Measurements from ENCODE around the gene GTF2IRD1. TPM values are rescaled to one million over a fixed set of nuclear protein-coding genes. Genes with fewer than 3 reads are reported as not detected.

Gene GTF2IRD1
- total RNA-seq, 1 donor from 2014 or later: 48.7 TPM

DNA sequence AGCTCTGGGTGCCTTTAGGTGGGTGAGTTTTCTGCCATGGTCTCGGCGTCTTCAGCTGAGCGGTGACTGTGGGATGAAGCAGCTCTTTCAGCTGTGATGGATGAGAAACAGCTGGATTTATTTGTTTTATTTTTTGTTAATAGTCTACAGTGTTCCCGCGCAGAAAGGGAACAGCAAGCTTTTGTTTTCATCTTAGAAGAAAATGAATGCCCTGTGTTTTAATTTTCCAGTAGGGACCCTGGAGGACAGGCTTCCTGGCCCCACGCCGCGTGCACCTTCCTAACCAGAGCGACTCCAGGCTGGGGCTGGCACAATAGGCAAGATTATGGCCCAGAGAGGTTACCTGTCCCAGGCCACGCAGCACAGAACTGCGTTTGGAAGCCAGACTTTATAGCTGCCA is 57.6 kb downstream of the GTF2IRD1 start:
- Mint-ChIP-seq H3K27me3 (ENCODE audit: unreplicated experiment) (no peaks in the 10 kb centered on the region), H3K36me3 (ENCODE audit: unreplicated experiment) (peaks cover 20% of the 10 kb centered on the region), H3K9me3 (ENCODE audit: unreplicated experiment) (no peaks in the 10 kb centered on the region), H3K27ac (ENCODE audit: unreplicated experiment) (no peak overlapping the region), H3K4me3 (ENCODE audit: unreplicated experiment) (no peak overlapping the region), H3K4me1 (ENCODE audit: unreplicated experiment) (peaks cover 3% of the 10 kb centered on the region)
- no peak for DNase-seq (ENCODE audit: extremely low spot score, unreplicated experiment)
- TF ChIP-seq, protein P1, sequence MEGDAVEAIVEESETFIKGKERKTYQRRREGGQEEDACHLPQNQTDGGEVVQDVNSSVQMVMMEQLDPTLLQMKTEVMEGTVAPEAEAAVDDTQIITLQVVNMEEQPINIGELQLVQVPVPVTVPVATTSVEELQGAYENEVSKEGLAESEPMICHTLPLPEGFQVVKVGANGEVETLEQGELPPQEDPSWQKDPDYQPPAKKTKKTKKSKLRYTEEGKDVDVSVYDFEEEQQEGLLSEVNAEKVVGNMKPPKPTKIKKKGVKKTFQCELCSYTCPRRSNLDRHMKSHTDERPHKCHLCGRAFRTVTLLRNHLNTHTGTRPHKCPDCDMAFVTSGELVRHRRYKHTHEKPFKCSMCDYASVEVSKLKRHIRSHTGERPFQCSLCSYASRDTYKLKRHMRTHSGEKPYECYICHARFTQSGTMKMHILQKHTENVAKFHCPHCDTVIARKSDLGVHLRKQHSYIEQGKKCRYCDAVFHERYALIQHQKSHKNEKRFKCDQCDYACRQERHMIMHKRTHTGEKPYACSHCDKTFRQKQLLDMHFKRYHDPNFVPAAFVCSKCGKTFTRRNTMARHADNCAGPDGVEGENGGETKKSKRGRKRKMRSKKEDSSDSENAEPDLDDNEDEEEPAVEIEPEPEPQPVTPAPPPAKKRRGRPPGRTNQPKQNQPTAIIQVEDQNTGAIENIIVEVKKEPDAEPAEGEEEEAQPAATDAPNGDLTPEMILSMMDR (IDR thresholded peaks at IDR 0.05): no peak

GRCh38 chr7:74512762-74513161 is 59.1 kb downstream of the GTF2IRD1 start:
- TF ChIP-seq, protein P1 (IDR thresholded peaks at IDR 0.05): no peak
- H3K4me3 Mint-ChIP-seq (ENCODE audit: unreplicated experiment): no peak overlapping the region
- peaks cover 22% of the 10 kb centered on the region for H3K36me3 Mint-ChIP-seq (ENCODE audit: unreplicated experiment)
- no peak for DNase-seq (ENCODE audit: extremely low spot score, unreplicated experiment)
- H3K27me3 Mint-ChIP-seq (ENCODE audit: unreplicated experiment): no peaks in the 10 kb centered on the region
- no peaks in the 10 kb centered on the region for H3K9me3 Mint-ChIP-seq (ENCODE audit: unreplicated experiment)
- H3K4me1 Mint-ChIP-seq (ENCODE audit: unreplicated experiment): no peaks in the 10 kb centered on the region
- no peak overlapping the region for H3K27ac Mint-ChIP-seq (ENCODE audit: unreplicated experiment)

GRCh38 chr7:74514131-74514591 is 60.5 kb downstream of the GTF2IRD1 start:
- Mint-ChIP-seq H3K36me3 (ENCODE audit: unreplicated experiment) (peaks cover 24% of the 10 kb centered on the region), H3K27me3 (ENCODE audit: unreplicated experiment) (no peaks in the 10 kb centered on the region), H3K9me3 (ENCODE audit: unreplicated experiment) (no peaks in the 10 kb centered on the region), H3K4me3 (ENCODE audit: unreplicated experiment) (no peak overlapping the region), H3K27ac (ENCODE audit: unreplicated experiment) (no peak overlapping the region), H3K4me1 (ENCODE audit: unreplicated experiment) (no peaks in the 10 kb centered on the region)
- DNase-seq (ENCODE audit: extremely low spot score, unreplicated experiment): no peak
- TF ChIP-seq, protein P1 (IDR thresholded peaks at IDR 0.05): no peak

DNA sequence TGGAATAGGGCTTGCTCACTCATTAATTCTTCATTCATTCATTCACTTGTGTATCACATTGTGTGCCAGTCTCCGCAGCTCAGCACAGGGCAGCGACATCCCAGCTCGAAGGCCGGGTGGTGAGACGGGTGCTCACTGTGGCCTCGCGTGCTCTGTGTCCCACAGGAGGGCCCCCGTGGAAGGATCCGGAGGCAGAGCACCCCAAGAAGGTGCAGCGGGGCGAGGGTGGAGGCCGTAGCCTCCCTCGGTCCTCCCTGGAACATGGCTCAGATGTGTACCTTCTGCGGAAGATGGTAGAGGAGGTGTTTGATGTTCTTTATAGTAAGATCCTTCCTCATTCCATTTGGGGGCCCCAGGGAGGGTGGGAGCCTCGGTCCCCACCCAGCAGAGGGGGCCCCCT is 61.6 kb downstream of the GTF2IRD1 start:
- H3K27ac Mint-ChIP-seq (ENCODE audit: unreplicated experiment): no peak overlapping the region
- TF ChIP-seq, protein P1 (IDR thresholded peaks at IDR 0.05): no peak
- H3K36me3 Mint-ChIP-seq (ENCODE audit: unreplicated experiment): peaks cover 29% of the 10 kb centered on the region
- no peaks in the 10 kb centered on the region for H3K4me1 Mint-ChIP-seq (ENCODE audit: unreplicated experiment)
- no peaks in the 10 kb centered on the region for H3K9me3 Mint-ChIP-seq (ENCODE audit: unreplicated experiment)
- DNase-seq (ENCODE audit: extremely low spot score, unreplicated experiment): no peak
- H3K4me3 Mint-ChIP-seq (ENCODE audit: unreplicated experiment): no peak overlapping the region
- H3K27me3 Mint-ChIP-seq (ENCODE audit: unreplicated experiment): no peaks in the 10 kb centered on the region

DNA sequence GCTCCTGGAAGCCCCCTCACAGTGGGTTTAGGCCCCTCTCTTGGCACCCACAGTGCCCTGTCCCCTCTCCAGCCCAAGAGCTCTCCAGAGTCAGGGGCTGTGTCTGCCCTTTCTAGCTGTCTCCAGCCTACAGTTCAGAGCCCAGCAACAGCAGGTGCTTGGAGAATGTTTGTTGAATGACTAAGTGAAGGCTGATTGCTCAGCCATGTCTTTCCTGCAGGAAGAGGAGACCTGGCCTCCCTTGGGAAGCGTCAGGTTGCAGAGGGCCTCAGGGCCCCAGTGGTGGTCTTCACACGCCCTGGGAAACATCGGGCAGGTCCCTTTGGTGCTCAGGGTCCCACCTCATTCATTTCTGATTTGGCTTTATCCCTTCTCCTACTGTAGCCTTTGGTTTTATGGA is 62.5 kb downstream of the GTF2IRD1 start:
- Mint-ChIP-seq H3K9me3 (ENCODE audit: unreplicated experiment) (peaks cover 2% of the 10 kb centered on the region), H3K27me3 (ENCODE audit: unreplicated experiment) (no peaks in the 10 kb centered on the region), H3K4me3 (ENCODE audit: unreplicated experiment) (no peak overlapping the region), H3K36me3 (ENCODE audit: unreplicated experiment) (peaks cover 33% of the 10 kb centered on the region), H3K27ac (ENCODE audit: unreplicated experiment) (no peak overlapping the region), H3K4me1 (ENCODE audit: unreplicated experiment) (no peaks in the 10 kb centered on the region)
- TF ChIP-seq, protein P1 (IDR thresholded peaks at IDR 0.05): no peak
- DNase-seq (ENCODE audit: extremely low spot score, unreplicated experiment): no peak

Measured in osteocyte (in vitro differentiated cells).